Large intestine (tissue), 3 donors: ENCODE data around the gene KCNQ1OT1. TPM values are rescaled to one million over a fixed set of nuclear protein-coding genes. Genes with fewer than 3 reads are reported as not detected.

Experiments used
- DNase-seq, 2 donors: peaks; one replicate each; pipeline versions ENCODE4 v3.0.0 to v3.0.0-alpha.2; 2013
- H3K27ac ChIP-seq: one replicate; pipeline ENCODE4 v1.5.1; 2013; ENCODE audit warnings: low read length
- H3K27me3 ChIP-seq: 2 replicates; pipeline ENCODE4 v1.6.1; 2013; ENCODE audit warnings: low read length; ENCODE audit not compliant: control insufficient read depth, insufficient read depth
- H3K36me3 ChIP-seq: 2 replicates; pipeline ENCODE4 v1.6.1; 2013; ENCODE audit warnings: low read length; ENCODE audit not compliant: control insufficient read depth, insufficient read depth
- H3K4me1 ChIP-seq: one replicate; pipeline ENCODE4 v1.6.1; 2013; ENCODE audit warnings: low read length; ENCODE audit not compliant: control insufficient read depth, insufficient read depth
- H3K4me3 ChIP-seq: one replicate; pipeline ENCODE4 v1.5.1; 2013; ENCODE audit warnings: low read length
- H3K9me3 ChIP-seq: one replicate; pipeline ENCODE4 v1.6.1; 2013; ENCODE audit warnings: mild to moderate bottlenecking, low read depth, low read length, moderate library complexity; ENCODE audit not compliant: control insufficient read depth
- WGBS: methylation state at CpG from one replicate; pipeline ENCODE4 v1.1.5; 2013; ENCODE audit warnings: low lambda C conversion rate; ENCODE audit not compliant: insufficient coverage; 5-methylcytosine and 5-hydroxymethylcytosine counted together
- polyA plus RNA-seq: library from polyadenylated mRNA; unstranded; fragments of 120-200 nt; gene quantifications from one replicate; pipeline ENCODE4 v1.2.1, GENCODE V29; 2013

Gene KCNQ1OT1
- polyA plus RNA-seq, 1 donor, result 2.8 TPM

DNA sequence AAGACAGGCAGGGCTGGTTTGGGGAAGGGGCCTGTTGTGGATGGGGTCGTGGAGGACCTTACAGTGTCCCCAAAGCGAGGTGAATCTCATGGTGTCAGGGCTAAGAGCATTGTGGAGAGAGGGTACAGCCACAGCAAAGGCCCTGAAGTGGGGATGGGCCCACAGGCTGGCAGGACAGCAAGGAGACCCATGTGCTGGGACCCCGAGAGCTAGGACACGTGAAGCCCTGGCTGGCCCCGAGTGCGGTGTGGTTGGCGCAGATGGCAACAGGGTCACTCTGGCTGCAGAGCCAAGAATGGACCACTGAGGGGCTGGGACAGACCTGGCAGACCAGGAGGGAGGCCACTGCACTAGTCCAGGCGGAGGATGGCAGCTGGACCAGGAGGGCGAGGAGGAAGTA lies 30.0 kb upstream of the KCNQ1OT1 start:
- H3K27me3 ChIP-seq, result no peaks in the 10 kb centered on the region
- H3K4me1 ChIP-seq, result peaks cover 77% of the 10 kb centered on the region
- DNase-seq, result no peak
- no peak overlapping the region for H3K4me3 ChIP-seq
- H3K27ac ChIP-seq, result peak overlapping the region; percentile 53
- H3K9me3 ChIP-seq, result peaks cover 6% of the 10 kb centered on the region
- no peaks in the 10 kb centered on the region for H3K36me3 ChIP-seq
- WGBS, result no CpG with 5 or more reads among the region's 9 CpGs

DNA sequence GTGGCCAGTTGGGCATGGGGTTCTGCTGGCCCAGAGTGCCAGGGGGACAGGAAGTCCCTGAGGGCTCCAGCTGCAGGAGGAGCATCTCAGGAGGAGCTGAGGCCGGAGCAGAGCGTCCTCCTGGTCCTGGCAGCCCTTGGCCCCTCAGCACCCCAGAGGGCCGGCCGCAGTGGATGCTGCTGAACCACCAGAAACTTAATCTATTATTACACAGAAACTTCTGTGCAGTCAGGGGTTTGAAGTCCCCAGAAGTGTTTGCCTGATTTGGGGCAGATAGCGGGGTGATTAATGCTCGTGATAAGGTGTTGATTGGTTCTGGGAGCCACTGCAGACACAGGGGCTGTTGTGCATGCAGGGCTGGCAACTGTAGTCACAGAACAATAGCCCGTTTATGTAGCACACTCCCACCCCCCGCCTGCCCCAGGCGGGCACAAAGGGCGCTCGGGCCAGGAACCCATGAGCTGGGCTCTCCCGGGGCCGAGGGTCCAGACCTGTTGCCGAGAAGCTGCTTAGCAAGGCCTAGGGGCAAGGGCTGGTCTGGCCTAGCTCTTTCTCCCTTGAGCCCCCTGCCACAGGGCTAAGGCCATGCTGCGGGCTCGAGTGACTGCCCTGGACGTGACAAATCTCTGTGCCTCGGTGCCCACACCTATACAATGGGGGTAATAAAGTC lies 29.0 kb upstream of the KCNQ1OT1 start:
- Histone ChIP-seq H3K27me3 (no peaks in the 10 kb centered on the region), H3K36me3 (no peaks in the 10 kb centered on the region), H3K27ac (peak overlapping the region; percentile 53), H3K9me3 (peaks cover 6% of the 10 kb centered on the region), H3K4me1 (peaks cover 87% of the 10 kb centered on the region), H3K4me3 (no peak overlapping the region)
- DNase-seq, result peak in 1 of 2 donors; percentile 61
- no CpG with 5 or more reads among the region's 18 CpGs for WGBS

DNA sequence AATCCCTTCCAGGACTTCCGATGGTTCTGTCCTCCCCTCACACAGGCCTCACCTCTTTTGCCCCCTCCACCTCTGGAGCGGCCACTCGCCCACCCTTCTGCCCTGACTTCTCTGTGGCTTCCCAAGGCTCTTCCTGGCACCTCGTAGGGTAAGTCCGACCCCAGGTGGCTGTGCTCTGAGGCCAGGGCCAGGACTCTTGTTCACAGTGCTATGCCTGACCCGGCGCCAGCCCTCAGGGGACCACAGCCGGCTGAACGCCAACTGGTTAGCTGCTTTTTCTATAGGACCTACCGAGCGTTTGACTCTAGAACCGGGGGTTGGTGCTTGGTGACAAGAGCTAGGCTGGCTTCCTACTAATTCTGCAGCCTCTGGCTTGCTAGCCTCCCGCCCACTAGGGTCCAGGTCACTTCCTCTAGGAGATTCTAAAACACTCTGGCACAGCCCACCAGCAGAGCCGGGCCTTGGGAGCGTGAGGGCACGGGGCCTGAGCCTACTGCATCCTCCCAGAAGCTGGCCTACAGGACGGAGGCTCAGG lies 28.4 kb upstream of the KCNQ1OT1 start:
- H3K27ac ChIP-seq, result peak overlapping the region; percentile 53
- DNase-seq, result no peak
- H3K36me3 ChIP-seq, result no peaks in the 10 kb centered on the region
- WGBS, result 0% methylated on average over 1 of the region's 17 CpGs
- peaks cover 6% of the 10 kb centered on the region for H3K9me3 ChIP-seq
- no peaks in the 10 kb centered on the region for H3K27me3 ChIP-seq
- peaks cover 88% of the 10 kb centered on the region for H3K4me1 ChIP-seq
- H3K4me3 ChIP-seq, result no peak overlapping the region

DNA sequence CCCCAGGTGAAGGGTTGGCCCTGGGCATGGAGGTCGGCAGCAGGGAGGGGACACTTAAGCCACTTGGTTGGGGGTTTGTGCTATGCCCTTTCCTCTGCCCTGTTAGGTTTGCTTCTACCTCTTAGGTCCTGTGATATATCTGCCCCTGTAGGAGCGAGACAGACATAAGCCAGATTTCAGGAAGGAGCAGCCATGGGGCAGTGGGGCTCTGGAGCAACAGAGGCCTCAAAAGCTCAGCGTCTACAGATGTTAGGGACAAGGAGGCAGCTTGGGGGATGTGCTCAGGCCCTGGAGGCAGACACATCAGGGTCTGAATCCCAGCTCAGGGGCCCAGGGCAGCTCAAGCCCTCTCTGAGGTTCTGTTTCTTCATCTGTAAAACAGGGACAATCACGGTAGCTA lies 27.2 kb upstream of the KCNQ1OT1 start:
- no CpG with 5 or more reads among the region's 4 CpGs for WGBS
- H3K27me3 ChIP-seq, result no peaks in the 10 kb centered on the region
- H3K4me1 ChIP-seq, result peaks cover 80% of the 10 kb centered on the region
- H3K4me3 ChIP-seq, result no peak overlapping the region
- H3K9me3 ChIP-seq, result peaks cover 4% of the 10 kb centered on the region
- H3K27ac ChIP-seq, result peak overlapping the region; percentile 99
- no peak for DNase-seq
- H3K36me3 ChIP-seq, result no peaks in the 10 kb centered on the region

GRCh38 chr11:2725368-2726300 lies 25.8 kb upstream of the KCNQ1OT1 start:
- H3K36me3 ChIP-seq, result no peaks in the 10 kb centered on the region
- peaks cover 67% of the 10 kb centered on the region for H3K4me1 ChIP-seq
- no CpG with 5 or more reads among the region's 27 CpGs for WGBS
- H3K27ac ChIP-seq, result peak overlapping the region; percentile 99
- H3K9me3 ChIP-seq, result peaks cover 4% of the 10 kb centered on the region
- peak; percentile 89 to 96 for DNase-seq
- no peaks in the 10 kb centered on the region for H3K27me3 ChIP-seq
- H3K4me3 ChIP-seq, result peak overlapping the region; percentile 2

GRCh38 chr11:2724653-2725367 lies 25.0 kb upstream of the KCNQ1OT1 start:
- Histone ChIP-seq H3K4me1 (peaks cover 58% of the 10 kb centered on the region), H3K27ac (peak overlapping the region; percentile 99), H3K27me3 (no peaks in the 10 kb centered on the region), H3K36me3 (no peaks in the 10 kb centered on the region), H3K9me3 (peaks cover 4% of the 10 kb centered on the region), H3K4me3 (peak overlapping the region; percentile 2)
- WGBS, result no CpG with 5 or more reads among the region's 20 CpGs
- DNase-seq, result peak in 1 of 2 donors; percentile 68

- no peak for DNase-seq
- Histone ChIP-seq H3K4me3 (no peak overlapping the region), H3K27ac (no peak overlapping the region), H3K27me3 (no peaks in the 10 kb centered on the region), H3K4me1 (peaks cover 51% of the 10 kb centered on the region), H3K36me3 (no peaks in the 10 kb centered on the region), H3K9me3 (peaks cover 4% of the 10 kb centered on the region)
- no CpG with 5 or more reads among the region's 16 CpGs for WGBS
Measured at GRCh38 chr11:2724104-2724503, 24.3 kb upstream of the KCNQ1OT1 start.

GRCh38 chr11:2722955-2723354 lies 23.2 kb upstream of the KCNQ1OT1 start:
- H3K36me3 ChIP-seq, result no peaks in the 10 kb centered on the region
- H3K4me1 ChIP-seq, result peaks cover 40% of the 10 kb centered on the region
- WGBS, result no CpG with 5 or more reads among the region's 15 CpGs

GRCh38 chr11:2721210-2721916 lies 21.6 kb upstream of the KCNQ1OT1 start:
- no peak overlapping the region for H3K4me3 ChIP-seq
- H3K4me1 ChIP-seq, result peaks cover 24% of the 10 kb centered on the region
- no CpG with 5 or more reads among the region's 27 CpGs for WGBS
- H3K36me3 ChIP-seq, result no peaks in the 10 kb centered on the region
- no peak overlapping the region for H3K27ac ChIP-seq
- H3K9me3 ChIP-seq, result no peaks in the 10 kb centered on the region
- no peaks in the 10 kb centered on the region for H3K27me3 ChIP-seq
- DNase-seq, result no peak

More at GRCh38 chr11:2722955-2723354, 23.2 kb upstream of the KCNQ1OT1 start:
- no peak overlapping the region for H3K27ac ChIP-seq
- H3K27me3 ChIP-seq, result no peaks in the 10 kb centered on the region
- peaks cover 4% of the 10 kb centered on the region for H3K9me3 ChIP-seq
- no peak overlapping the region for H3K4me3 ChIP-seq
- DNase-seq, result no peak
